Right lobe of liver (tissue), 4 donors: ENCODE results near the gene CBLN4.

Experiments used
- CTCF ChIP-seq, 4 donors: fragments of 200-600 bp in 3 of 4; fragments of 450-650 bp in 1 of 4; IDR thresholded peaks; one replicate each; pipeline versions ENCODE4 v1.5.1 to v1.8.0; 2016 to 2022; ENCODE audit warnings: antibody characterized with exemption in 4 of 4, mild to moderate bottlenecking in 2 of 4
- POLR2A ChIP-seq: fragments of 450-650 bp; IDR thresholded peaks from one replicate; pipeline ENCODE4 v1.6.1; 2017; ENCODE audit warnings: antibody characterized with exemption, mild to moderate bottlenecking
- donor health status: DM: no; HTN: no; CAD: no.
- donor health status: DM: no; HTN: no; CAD: no.
- donor health status: DM: no; HTN: yes; CAD: no.

- TF ChIP-seq CTCF (IDR thresholded peaks at IDR 0.05) (no peak), POLR2A (no peak)
Observed at GRCh38 chr20:56043227-56043626, 37.9 kb upstream of the CBLN4 start.
